Activated naive CD8-positive, alpha-beta T cell treated with anti-CD3 and anti-CD28 coated beads, Interleukin-2, amount 10 ng/mL, durations not matched to agents 7 days and 5 days (primary cell): ENCODE measurements around the gene CLK1. TPM values are rescaled to one million over a fixed set of nuclear protein-coding genes. Genes with fewer than 3 reads are reported as not detected.
A peak's percentile ranks its signal among the peaks of the same experiment; 100 is the strongest.
"Not testable (repeated sequence)": the region's sequence is repeated elsewhere in the genome, so short reads cannot be mapped to it uniquely, and the experiment has no call there.

Experiments used
- ATAC-seq: fragments of 150-1000 bp; cut with Tn5 transposase; one replicate; pipeline ENCODE4 v1.10.0; 2021; ENCODE audit warnings: low read depth, moderate library complexity
- POLR2A ChIA-PET: fragments of 350-600 bp; sonication (Branson Sonifier 250); formaldehyde crosslinking; loops from one replicate; lab custom pipeline; 2021; ENCODE audit warnings: antibody characterized with exemption; lab: Charles Lee
- DNase-seq: peaks from one replicate; pipeline ENCODE4 v3.0.0; 2021
- H3K27ac Mint-ChIP-seq: one replicate; pipeline ENCODE4 v1.8.0; 2022; ENCODE audit warnings: mild to moderate bottlenecking, mixed read lengths
- H3K27me3 Mint-ChIP-seq: one replicate; pipeline ENCODE4 v1.8.0; 2022; ENCODE audit warnings: mild to moderate bottlenecking, moderate library complexity, mixed read lengths
- H3K36me3 Mint-ChIP-seq: one replicate; pipeline ENCODE4 v1.8.0; 2021; ENCODE audit warnings: mild to moderate bottlenecking, mixed read lengths
- H3K4me1 Mint-ChIP-seq: one replicate; pipeline ENCODE4 v1.8.0; 2021; ENCODE audit warnings: mixed read lengths
- H3K4me3 Mint-ChIP-seq: one replicate; pipeline ENCODE4 v1.8.0; 2022; ENCODE audit warnings: mild to moderate bottlenecking, moderate library complexity, mixed read lengths
- H3K9me3 Mint-ChIP-seq: one replicate; pipeline ENCODE4 v1.8.0; 2021; ENCODE audit warnings: mixed read lengths
- total RNA-seq, 2 experiments: library from RNA; stranded (reverse); gene quantifications; one replicate each; pipeline ENCODE4 v1.2.3, GENCODE V29; 2021

CLK1 gene
- total RNA-seq, 2 experiments from 2014 or later = 204 to 228 TPM

DNA sequence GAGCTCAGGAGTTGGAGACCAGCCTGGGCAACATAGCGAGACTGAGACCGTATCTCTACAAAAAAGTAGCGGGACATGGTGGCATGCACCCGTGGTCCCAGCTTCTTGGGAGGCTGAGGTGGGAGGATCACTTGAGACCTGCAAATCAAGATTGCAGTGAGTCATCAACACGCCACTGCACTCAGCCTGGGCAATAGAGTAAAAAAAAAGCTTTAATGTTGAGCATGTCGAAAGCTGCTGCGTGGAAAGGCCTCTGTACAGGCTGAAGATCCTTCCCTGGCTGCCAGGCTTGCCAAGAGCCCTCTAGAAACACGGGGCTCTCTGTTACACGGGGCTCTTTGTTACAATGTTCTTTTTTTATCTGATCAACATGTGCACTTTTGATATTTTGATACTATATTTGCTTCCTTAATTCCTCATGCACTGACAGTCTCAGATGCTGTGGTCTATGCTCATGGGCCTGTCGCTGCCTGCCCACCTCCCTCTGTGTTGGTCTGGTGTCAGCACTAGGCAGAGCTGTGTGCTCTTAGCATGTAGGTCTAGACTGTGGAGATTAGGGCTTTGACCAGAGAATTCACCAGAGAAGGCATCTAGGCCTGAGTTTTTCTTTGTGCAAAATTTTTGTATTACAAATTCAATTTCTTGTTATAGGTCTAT lies 18.7 kb downstream of the CLK1 start:
- no peak overlapping the region for H3K27ac Mint-ChIP-seq

DNA sequence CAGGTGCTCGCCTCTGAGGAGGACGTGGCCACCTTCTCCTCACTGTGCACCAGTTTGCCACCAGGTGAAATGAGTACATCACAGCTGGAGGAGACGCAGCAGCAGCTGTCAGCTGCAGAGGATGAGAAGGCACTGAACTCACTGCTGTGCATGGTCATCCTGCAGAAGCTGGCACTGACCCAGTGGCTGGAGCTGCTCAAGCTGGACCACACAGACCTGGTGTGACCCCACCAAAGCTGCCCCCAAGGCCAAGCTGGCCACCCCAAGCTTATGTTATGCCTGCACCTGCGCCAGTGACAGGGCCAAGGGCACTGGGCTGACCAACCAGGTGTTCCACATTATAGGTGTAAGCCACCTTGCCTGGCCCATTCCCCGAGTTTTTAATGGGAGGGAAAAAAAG lies 19.3 kb downstream of the CLK1 start:
- DNase-seq = no peak
- Mint-ChIP-seq H3K27me3 (peaks cover 2% of the 10 kb centered on the region), H3K9me3 (no peaks in the 10 kb centered on the region), H3K4me3 (no peak overlapping the region), H3K4me1 (no peaks in the 10 kb centered on the region), H3K27ac (no peak overlapping the region), H3K36me3 (no peaks in the 10 kb centered on the region)
- POLR2A ChIA-PET = interaction anchor here (1.1 kb wide), 1 partner anchor 18 kb away, joined by 3 read pairs; no protein-coding TSS in a partner anchor
- no peak for ATAC-seq

More for the DNA sequence above, 18.7 kb downstream of the CLK1 start:
- H3K27me3 Mint-ChIP-seq = peaks cover 2% of the 10 kb centered on the region
- POLR2A ChIA-PET = interaction anchor here (1.1 kb wide), 1 partner anchor 18 kb away, joined by 3 read pairs; no protein-coding TSS in a partner anchor
- peaks cover 4% of the 10 kb centered on the region for H3K36me3 Mint-ChIP-seq
- H3K4me1 Mint-ChIP-seq = no peaks in the 10 kb centered on the region
- no peaks in the 10 kb centered on the region for H3K9me3 Mint-ChIP-seq
- H3K4me3 Mint-ChIP-seq = no peak overlapping the region
- DNase-seq (no peak), ATAC-seq (no peak)

GRCh38 chr2:200843993-200844948 lies 20.2 kb downstream of the CLK1 start:
- no peak for DNase-seq
- no peaks in the 10 kb centered on the region for H3K9me3 Mint-ChIP-seq
- H3K27me3 Mint-ChIP-seq = peaks cover 2% of the 10 kb centered on the region
- no peak overlapping the region for H3K4me3 Mint-ChIP-seq
- POLR2A ChIA-PET = no interaction called here
- ATAC-seq = no peak
- no peaks in the 10 kb centered on the region for H3K4me1 Mint-ChIP-seq
- H3K27ac Mint-ChIP-seq = no peak overlapping the region
- no peaks in the 10 kb centered on the region for H3K36me3 Mint-ChIP-seq

DNA sequence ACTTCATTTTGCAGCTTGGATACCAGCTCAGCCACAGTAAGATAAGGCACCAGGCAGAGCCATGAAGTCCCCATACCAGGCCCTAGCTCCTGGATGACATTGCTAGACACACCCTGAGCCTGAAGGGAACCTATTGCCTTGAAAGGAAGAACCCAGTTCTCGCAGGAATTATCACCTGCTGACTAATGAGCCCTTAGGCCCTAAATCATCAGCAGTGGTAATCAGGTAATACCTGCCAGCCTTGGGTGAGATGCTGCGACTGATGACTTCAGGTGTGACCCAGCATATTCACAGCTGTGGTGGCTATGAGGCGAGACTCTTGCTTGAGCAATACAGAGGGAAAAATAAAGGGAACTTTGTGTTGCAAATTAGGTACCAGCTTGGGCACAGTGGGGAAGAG lies 24.9 kb downstream of the CLK1 start:
- DNase-seq (no peak), ATAC-seq (no peak)
- Mint-ChIP-seq H3K4me1 (no peaks in the 10 kb centered on the region), H3K4me3 (no peak overlapping the region), H3K9me3 (peaks cover 7% of the 10 kb centered on the region), H3K27me3 (peaks cover 2% of the 10 kb centered on the region), H3K27ac (no peak overlapping the region), H3K36me3 (peaks cover 4% of the 10 kb centered on the region)
- POLR2A ChIA-PET = no interaction called here

GRCh38 chr2:200834701-200835100 lies 29.8 kb downstream of the CLK1 start:
- no peak for DNase-seq
- H3K27ac Mint-ChIP-seq = no peak overlapping the region
- H3K36me3 Mint-ChIP-seq = peaks cover 4% of the 10 kb centered on the region
- H3K4me3 Mint-ChIP-seq = no peak overlapping the region
- no peak for ATAC-seq
- POLR2A ChIA-PET = no interaction called here
- H3K9me3 Mint-ChIP-seq = peaks cover 7% of the 10 kb centered on the region
- peaks cover 3% of the 10 kb centered on the region for H3K27me3 Mint-ChIP-seq
- no peaks in the 10 kb centered on the region for H3K4me1 Mint-ChIP-seq

- DNase-seq = no peak
- no peak for ATAC-seq
- Mint-ChIP-seq H3K4me3 (no peak overlapping the region), H3K4me1 (peaks cover 5% of the 10 kb centered on the region), H3K27me3 (peaks cover 3% of the 10 kb centered on the region), H3K9me3 (no peaks in the 10 kb centered on the region), H3K27ac (no peak overlapping the region), H3K36me3 (peaks cover 5% of the 10 kb centered on the region)
- POLR2A ChIA-PET = interaction anchor here (2.2 kb wide), 1 partner anchor 35 kb away, joined by 8 read pairs; the partner anchor contains the start of gene CLK1
These were observed 35.2 kb downstream of the CLK1 start for GRCh38 chr2:200829258-200829655.

DNA sequence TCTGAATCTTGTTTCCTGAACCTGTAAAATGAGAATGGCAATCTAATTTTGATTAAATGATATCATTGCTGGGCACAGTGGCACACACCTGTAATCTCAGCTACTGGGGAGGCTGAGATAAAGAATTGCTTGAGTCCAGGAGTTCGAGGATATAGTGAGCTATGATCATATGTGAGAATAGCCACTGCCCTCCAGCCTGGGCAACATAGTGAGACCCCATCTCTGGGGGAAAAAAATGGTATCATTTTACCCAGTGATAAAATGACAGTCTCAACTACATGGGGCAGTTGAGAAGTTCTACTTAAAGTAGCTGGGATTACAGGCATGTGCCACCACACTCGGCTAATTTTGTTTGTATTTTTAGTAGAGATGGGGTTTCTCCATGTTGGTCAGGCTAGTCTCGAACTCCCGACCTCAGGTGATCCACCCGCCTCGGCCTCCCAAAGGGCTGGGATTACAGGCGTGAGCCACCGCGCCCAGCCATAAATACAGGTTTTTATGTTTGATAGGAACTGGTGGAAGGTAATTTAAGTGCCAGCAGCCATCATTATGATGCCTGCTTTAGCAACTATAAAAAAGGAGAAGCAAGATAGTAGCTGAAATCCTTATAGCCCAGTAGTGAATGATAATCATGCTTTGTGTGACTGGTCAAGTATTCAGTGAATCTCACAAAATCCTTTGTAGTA lies 35.7 kb downstream of the CLK1 start:
- H3K27ac Mint-ChIP-seq = no peak overlapping the region
- no peaks in the 10 kb centered on the region for H3K9me3 Mint-ChIP-seq
- peaks cover 5% of the 10 kb centered on the region for H3K36me3 Mint-ChIP-seq
- H3K4me3 Mint-ChIP-seq = no peak overlapping the region
- POLR2A ChIA-PET = interaction anchor here (0.6 to 2.2 kb wide), 3 partner anchors 31 to 272 kb away, joined by 4 to 8 read pairs (median 5); partner anchors contain the start of gene CLK1
- H3K4me1 Mint-ChIP-seq = peaks cover 5% of the 10 kb centered on the region
- H3K27me3 Mint-ChIP-seq = peaks cover 3% of the 10 kb centered on the region
- DNase-seq (no peak), ATAC-seq (no peak)

DNA sequence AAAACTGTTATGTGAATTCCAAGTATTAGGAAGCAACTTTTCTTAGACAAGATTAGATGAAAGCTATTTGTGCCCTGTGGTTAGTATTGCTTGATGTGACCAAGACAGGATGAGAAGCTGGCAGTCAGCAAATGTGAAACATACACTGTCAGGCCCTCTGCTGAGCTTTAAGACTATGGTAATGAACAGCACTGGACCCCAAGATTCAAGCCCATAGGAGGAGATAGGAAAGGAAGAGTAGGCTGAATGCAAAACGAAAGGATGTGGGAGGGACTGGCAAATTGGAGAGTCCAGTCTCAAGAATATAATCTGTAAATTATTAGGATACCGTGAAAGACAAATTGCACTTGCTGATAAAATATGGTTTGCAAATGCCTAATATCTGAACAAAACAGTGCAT lies 36.4 kb downstream of the CLK1 start:
- Mint-ChIP-seq H3K27ac (peak overlapping the region; percentile 52), H3K9me3 (no peaks in the 10 kb centered on the region), H3K36me3 (peaks cover 5% of the 10 kb centered on the region), H3K4me3 (no peak overlapping the region), H3K27me3 (peaks cover 3% of the 10 kb centered on the region), H3K4me1 (peaks cover 5% of the 10 kb centered on the region)
- DNase-seq (no peak), ATAC-seq (no peak)
- POLR2A ChIA-PET = interaction anchor here (0.7 to 2.2 kb wide), 3 partner anchors 32 to 115 kb away, joined by 3 to 8 read pairs (median 4); partner anchors contain the start of gene CLK1

DNA sequence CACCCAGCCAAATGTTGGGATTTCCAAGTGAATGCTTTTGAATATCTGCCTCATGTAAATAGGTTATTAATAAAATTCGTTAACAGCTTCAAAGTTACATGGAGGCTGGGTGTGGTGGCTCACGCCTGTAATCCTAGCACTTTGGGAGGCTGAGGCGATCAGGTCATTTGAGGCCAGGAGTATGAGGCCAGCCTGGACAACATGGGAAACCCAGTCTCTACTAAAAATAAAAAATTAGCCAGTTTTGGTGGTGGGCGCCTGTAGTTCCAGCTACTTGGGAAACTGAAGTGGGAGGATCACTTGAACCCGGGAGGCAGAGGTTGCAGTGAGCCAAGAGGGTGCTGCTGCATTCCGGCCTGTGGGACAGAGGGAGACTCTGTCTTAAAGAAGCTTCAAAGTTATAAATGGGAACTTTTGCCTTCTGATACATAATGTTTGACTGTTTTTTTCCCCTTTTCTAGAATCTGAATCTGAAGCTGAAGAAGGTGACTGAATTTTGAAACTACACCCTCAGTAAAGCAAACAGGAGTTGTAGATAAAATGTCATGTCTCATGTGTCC lies 42.7 kb downstream of the CLK1 start:
- H3K36me3 Mint-ChIP-seq = peaks cover 29% of the 10 kb centered on the region
- no peaks in the 10 kb centered on the region for H3K9me3 Mint-ChIP-seq
- no peak for ATAC-seq
- H3K4me1 Mint-ChIP-seq = peaks cover 6% of the 10 kb centered on the region
- POLR2A ChIA-PET = no interaction called here
- H3K4me3 Mint-ChIP-seq = no peak overlapping the region
- no peaks in the 10 kb centered on the region for H3K27me3 Mint-ChIP-seq
- H3K27ac Mint-ChIP-seq = no peak overlapping the region
- no peak for DNase-seq

GRCh38 chr2:200820573-200821234 lies 43.8 kb downstream of the CLK1 start:
- POLR2A ChIA-PET = no interaction called here
- no peaks in the 10 kb centered on the region for H3K27me3 Mint-ChIP-seq
- DNase-seq (no peak), ATAC-seq (no peak)
- no peak overlapping the region for H3K4me3 Mint-ChIP-seq
- no peaks in the 10 kb centered on the region for H3K9me3 Mint-ChIP-seq
- H3K27ac Mint-ChIP-seq = no peak overlapping the region
- peaks cover 35% of the 10 kb centered on the region for H3K36me3 Mint-ChIP-seq
- H3K4me1 Mint-ChIP-seq = peaks cover 10% of the 10 kb centered on the region

GRCh38 chr2:200818732-200819131 lies 45.7 kb downstream of the CLK1 start:
- not testable (repeated sequence) for DNase-seq, H3K27me3 Mint-ChIP-seq, H3K9me3 Mint-ChIP-seq, H3K4me3 Mint-ChIP-seq, H3K27ac Mint-ChIP-seq, ATAC-seq
- peaks cover 44% of the 10 kb centered on the region for H3K36me3 Mint-ChIP-seq
- POLR2A ChIA-PET = interaction anchor here (0.5 to 1.3 kb wide), 2 partner anchors 40 to 43 kb away, joined by 5 read pairs; no protein-coding TSS in a partner anchor
- H3K4me1 Mint-ChIP-seq = peaks cover 27% of the 10 kb centered on the region

- no peaks in the 10 kb centered on the region for H3K9me3 Mint-ChIP-seq
These were observed 49.5 kb downstream of the CLK1 start for GRCh38 chr2:200814917-200815316.

More at GRCh38 chr2:200814917-200815316, 49.5 kb downstream of the CLK1 start:
- H3K4me1 Mint-ChIP-seq = peaks cover 40% of the 10 kb centered on the region
- ATAC-seq (no peak), DNase-seq (no peak)
- peak overlapping the region; percentile 72 for H3K27ac Mint-ChIP-seq
- peaks cover 33% of the 10 kb centered on the region for H3K36me3 Mint-ChIP-seq
- H3K4me3 Mint-ChIP-seq = peak overlapping the region; percentile 61
- POLR2A ChIA-PET = interaction anchor here (1.7 to 3.3 kb wide), 2 partner anchors 49 to 102 kb away, joined by 10 to 24 read pairs; partner anchors contain the start of gene CLK1
- H3K27me3 Mint-ChIP-seq = no peaks in the 10 kb centered on the region
